GM19324 (cell line): Measurements from ENCODE around the gene ACTR5.
"Not testable (repeated sequence)": the region's sequence is repeated elsewhere in the genome, so short reads cannot be mapped to it uniquely, and the experiment has no call there.

Source experiments
- ATAC-seq: cut with Tn5 transposase; IDR thresholded peaks from one replicate; pipeline ENCODE4 v1.9.1; 2021; ENCODE audit warnings: mild to moderate bottlenecking, moderate library complexity; ENCODE audit not compliant: unreplicated experiment, low FRiP score

The ACTR5 gene

GRCh38 chr20:38804221-38804620 lies 56.0 kb downstream of the ACTR5 start:
- no peak for ATAC-seq

DNA sequence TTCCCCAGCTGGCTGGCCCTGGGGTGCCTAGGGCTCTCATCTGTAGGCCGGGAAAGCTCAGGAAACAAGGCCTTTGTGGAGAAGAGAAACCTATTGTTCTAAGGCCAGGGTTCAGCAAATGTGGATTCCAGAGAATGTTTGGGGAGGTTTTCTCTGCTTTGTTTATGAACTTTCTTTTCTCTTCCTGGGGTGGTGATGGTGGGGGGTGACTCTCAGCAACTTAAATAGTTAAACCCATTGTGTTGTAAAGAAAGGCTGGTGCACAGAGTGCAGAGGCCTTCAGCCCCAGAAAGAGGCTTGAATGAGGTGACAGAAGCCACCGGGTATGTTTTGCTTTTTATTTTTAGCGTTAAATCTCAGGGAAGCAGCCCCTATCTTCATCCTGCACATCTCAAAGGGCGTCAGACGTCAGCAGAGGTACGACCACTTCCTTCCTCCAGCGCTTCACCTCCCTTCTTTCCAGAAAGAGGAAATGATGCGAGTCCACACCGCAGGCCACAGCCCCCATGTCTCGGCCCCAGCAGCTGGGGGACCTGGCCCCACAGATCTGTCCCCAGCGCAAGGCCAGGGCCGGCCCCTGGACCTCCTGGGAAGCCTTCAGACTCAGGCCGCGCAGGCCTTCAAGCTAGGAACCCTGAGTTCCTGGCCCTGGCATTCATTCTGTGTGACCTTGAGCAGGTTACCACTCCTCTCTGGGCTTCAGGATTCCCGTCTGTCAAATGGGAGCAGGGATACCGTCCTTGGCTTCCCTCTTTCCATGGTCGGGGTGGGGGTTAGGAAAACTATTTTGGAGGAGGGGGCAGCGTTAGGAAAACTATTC lies 56.6 kb downstream of the ACTR5 start:
- ATAC-seq, result no peak

DNA sequence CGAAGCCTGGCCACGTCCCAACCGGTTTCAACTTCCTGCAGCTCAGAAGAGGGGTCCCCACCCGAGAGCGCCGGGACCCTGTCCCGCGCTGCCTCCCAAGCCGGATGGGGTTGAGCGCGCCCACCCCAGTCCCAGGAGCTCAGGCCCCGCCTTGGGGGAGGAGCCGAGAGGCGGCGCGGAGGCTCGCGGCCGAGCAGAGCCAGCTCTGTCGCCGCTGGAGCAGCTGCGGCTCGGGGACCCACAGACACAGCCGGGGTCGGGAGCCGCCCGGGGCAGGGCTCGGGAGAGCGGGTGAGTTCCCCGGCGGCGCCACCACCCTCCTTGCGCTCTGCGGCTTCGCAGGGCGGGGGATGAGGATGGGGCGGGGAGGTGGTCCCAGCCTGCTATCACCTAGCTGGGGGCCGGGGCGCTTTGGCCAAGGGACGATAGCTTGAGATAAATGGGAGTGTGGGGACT lies 57.3 kb downstream of the ACTR5 start, which contains the start of gene PPP1R16B:
PPP1R16B (plus strand) TSS at position 196 of the 456 bp plus-strand sequence. CDS start 30,229 bp downstream, outside the sequence.
- peak; percentile 52 for ATAC-seq

DNA sequence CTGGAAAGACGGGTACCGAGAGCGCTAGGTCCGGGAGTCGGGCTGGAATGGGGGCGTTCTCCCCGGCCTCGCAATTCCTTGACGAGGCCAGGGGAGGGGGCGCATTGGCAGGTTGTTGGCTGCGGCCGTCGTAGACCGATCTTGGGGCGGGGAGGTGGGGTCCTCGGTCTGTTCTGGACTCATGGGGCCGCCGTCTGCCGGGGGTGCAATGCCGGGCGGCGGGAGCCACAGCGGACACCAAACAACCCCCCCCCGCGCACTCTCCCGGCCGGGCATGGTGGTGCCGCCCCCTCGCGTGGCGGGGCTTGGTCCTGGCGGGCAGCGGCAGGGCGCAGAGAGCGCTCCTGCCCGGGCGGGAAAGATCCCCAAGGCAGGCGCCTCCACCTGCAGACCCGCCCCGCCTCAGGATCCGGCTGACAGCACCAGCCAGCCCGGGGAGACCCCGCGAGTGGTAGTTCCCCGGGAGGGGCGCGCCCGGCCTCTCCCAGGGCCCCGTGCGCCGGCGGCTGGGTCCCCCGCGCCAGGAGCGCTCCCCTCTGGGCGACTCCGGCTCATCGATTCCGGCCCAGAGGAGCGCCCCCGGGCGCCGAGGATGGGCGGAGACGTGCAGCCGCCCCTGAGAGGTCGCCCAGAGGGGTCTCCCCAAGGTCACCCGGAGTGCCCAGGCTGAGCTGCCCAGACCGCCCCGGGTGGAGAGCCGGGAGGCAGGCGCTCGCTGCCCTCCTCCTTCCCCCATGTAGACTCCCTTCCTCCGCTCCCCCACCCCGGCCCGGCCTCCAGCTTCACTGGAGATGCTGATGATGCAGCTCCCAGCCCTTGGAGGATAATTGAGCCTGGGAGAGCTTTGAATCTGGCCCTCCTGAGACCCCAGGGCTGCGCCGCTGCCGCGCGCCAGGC lies 57.9 kb downstream of the ACTR5 start:
- ATAC-seq, result no peak

DNA sequence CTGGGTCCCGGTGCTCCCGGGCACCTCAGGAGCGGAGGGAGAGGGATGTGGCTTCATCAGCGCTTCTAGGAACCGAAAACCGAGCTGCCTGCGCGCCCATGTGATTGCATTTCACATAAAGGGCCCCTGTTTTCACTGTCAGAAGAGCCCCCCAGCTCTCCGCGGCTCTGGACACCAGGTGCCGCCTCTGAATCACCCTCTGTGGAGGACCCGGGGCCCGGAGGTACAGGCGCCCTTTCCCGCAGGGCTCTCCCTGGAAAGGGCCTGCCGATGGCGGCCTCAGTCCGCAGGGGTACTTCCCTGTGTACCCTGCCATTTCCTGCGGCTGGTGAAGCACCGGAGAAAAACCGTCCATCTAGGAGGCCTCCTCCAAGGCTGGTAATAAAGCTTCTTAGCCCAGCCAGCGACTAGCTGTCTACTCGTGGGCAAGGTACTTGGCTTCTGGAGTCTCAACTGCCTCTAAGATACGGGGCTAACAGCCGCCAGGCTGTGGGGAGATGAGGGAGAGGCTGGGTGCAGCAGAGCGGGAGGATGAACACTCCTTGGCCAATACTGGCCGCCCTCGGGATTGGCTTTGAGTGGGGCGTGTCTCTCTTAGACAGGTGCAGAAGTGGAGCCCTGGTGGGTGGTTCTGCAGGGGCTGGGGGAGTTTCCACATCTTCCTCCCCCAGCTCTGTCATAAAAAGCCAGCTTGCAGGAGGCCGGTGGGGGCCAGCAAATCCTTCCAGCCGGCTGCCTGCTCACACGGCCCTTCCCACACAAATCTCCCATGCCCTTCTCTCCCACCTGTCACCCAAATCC lies 58.8 kb downstream of the ACTR5 start:
- no peak for ATAC-seq

DNA sequence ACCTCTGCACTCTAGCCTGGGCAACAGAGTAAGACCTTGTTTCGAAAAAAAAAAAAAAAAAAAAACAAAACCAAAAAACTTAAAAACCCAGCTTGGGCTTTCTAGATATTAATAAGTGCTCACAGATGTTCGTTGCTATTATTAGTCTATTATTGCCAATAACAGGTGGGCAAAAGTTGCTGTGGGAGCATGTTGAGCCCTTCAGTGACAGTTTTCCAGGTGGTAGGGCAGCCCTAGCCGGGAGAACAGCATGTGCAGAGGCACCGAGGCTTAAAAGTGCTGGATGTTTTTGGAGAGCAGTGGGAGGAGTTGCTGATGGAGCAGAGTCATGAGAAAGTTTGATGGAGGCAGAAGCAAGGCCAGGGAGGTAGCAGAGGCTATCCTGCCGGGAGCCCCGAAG lies 61.7 kb downstream of the ACTR5 start:
- no peak for ATAC-seq

DNA sequence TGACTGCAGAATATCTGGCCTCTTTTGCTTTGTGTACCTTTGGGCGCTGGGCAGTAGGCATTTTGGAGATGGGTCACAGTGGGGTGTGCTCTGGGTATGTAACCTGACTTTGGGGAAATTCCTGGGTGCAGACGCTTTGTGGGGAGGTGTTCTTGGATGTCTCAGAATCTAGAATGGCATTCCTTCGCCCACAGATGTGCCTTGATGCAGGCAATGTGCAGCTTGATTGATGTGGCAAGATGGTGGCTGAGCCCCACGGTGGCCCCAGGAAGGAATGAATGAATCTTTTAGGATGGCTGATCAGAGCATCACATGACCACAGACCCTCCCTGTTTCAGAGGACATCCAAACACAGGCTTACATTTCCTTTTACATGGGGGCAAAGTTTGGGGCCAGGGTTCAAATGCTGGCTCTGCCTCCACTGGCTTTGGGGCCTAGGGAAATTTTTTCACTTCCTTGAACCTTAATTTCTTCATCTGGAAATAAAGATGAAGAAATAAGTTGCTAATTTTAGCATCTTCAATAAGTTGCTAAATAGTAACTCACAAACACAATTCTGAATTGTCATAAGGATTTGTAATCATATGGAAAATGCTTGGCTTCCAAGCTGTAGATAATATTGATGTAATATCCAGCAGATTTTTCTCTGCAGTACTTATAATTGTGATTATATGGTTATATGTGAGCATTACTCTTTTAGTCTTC lies 62.8 kb downstream of the ACTR5 start:
- no peak for ATAC-seq

- ATAC-seq, result no peak
Measured at GRCh38 chr20:38811769-38812168, 63.5 kb downstream of the ACTR5 start.

- no peak for ATAC-seq
Measured at GRCh38 chr20:38812182-38812581, 63.9 kb downstream of the ACTR5 start.

DNA sequence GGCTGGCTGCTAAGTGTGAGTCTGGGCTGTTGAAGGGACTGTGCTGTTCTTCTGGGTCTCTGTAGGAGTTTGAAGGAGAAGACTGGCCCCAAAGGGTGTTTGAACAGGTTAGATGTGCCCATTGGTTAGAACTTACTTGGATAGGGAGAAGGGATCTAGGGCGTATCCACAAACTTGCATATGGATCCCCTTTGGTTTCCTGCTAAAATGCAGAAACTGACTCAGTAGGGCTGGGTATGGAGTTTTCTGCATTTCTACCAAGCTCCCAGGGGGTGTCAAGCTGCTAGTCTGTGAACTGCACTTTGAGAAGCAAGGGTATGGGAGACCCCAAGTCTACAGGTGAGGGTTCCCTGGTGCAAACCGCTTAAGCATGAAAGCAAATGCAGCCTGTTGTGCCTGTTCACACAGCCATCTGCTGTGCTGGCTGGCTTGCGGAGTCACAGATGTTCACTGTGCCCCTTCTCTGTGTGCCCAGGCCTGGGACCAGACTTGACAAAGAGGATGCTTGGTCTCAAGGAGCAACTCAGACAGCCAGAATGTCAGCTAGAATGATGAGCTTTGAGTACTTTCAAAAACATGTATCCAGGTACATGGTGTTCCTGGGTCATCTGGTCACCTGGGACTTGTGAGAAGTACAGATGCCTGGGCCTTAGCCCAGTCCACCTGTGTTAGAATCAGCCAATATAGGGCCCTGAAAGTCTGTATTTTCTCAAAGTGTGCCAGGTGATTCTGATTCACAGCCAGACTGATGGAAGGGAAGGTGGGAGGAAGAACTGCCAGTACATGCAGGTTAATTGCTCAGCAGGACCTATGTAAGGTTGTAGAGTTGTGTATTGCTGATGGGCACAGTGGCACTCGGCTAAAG lies 64.7 kb downstream of the ACTR5 start:
- no peak for ATAC-seq

DNA sequence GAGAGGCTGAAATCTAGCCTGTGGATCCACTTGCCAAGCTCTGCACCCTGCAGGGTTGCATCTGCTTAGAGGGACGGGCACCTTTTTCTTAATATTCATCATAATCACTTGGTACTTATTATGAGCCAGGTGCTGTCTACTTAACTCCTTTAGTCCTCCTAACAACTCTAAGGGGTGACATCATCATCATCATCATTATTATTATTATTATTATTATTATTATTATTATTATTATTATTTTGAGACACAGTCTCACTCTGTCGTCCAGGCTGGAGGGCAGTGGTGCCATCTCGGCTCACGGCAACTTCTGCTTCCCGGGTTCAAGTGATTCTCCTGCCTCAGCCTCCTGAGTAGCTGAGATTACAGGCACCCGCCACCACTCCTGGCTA lies 65.3 kb downstream of the ACTR5 start:
- ATAC-seq, result not testable (repeated sequence)

- no peak for ATAC-seq
Measured at GRCh38 chr20:38815446-38815845, 67.2 kb downstream of the ACTR5 start.

- no peak for ATAC-seq
Measured at GRCh38 chr20:38818113-38819065, 70.1 kb downstream of the ACTR5 start.
